PFSK-1 (cell line): ENCODE measurements around the gene COL4A2.

Experiments used
- FOXP2 ChIP-seq: optimal IDR thresholded peaks from 2 replicates; pipeline ENCODE3; 2011; ENCODE audit warnings: borderline replicate concordance, control low read depth, inconsistent platforms; ENCODE audit not compliant: insufficient read depth; ENCODE audit errors: extremely low read length, extremely low read depth
- POLR2AphosphoS5 ChIP-seq: IDR thresholded peaks from 2 replicates; pipeline ENCODE4 v1.6.1; 2012; ENCODE audit warnings: low read depth, mild to moderate bottlenecking, control low read depth, low read length, moderate library complexity
- REST ChIP-seq, 2 experiments: IDR thresholded peaks; 2 replicates each; pipeline versions ENCODE4 v1.6.1 to v1.8.0; 2011 to 2012; ENCODE audit warnings: low read depth in 2 of 2, low read length in 2 of 2, control low read depth in 1 of 2, inconsistent platforms in 1 of 2, mild to moderate bottlenecking in 1 of 2, moderate library complexity in 1 of 2; ENCODE audit not compliant: insufficient read depth in 1 of 2
- SIN3A ChIP-seq: IDR thresholded peaks from 2 replicates; pipeline ENCODE4 v1.6.1; 2012; ENCODE audit warnings: mild to moderate bottlenecking, low read length, moderate library complexity, borderline replicate concordance; ENCODE audit not compliant: insufficient read depth
- TAF1 ChIP-seq: IDR thresholded peaks from 2 replicates; pipeline ENCODE4 v1.6.1; 2012; ENCODE audit warnings: low read length, control low read depth, borderline replicate concordance; ENCODE audit not compliant: insufficient read depth

Gene COL4A2

GRCh38 chr13:110471156-110471832 lies 164.2 kb downstream of the COL4A2 start:
- TF ChIP-seq REST (IDR thresholded peaks at IDR 0.05; ENCODE audit: insufficient read depth in 1 of 2, low read depth in 2 of 2, low read length in 2 of 2), result no peak
- no peak for TF ChIP-seq SIN3A
- no peak for TF ChIP-seq POLR2AphosphoS5
- TF ChIP-seq TAF1, result no peak
- TF ChIP-seq FOXP2, result no peak

GRCh38 chr13:110471833-110472162 lies 164.7 kb downstream of the COL4A2 start:
- TF ChIP-seq REST (IDR thresholded peaks at IDR 0.05; ENCODE audit: insufficient read depth in 1 of 2, low read depth in 2 of 2, low read length in 2 of 2), result no peak
- TF ChIP-seq SIN3A, result no peak
- no peak for TF ChIP-seq POLR2AphosphoS5
- no peak for TF ChIP-seq FOXP2
- TF ChIP-seq TAF1, result no peak

GRCh38 chr13:110472904-110473563 lies 165.9 kb downstream of the COL4A2 start:
- no peak for TF ChIP-seq FOXP2
- TF ChIP-seq POLR2AphosphoS5, result no peak
- TF ChIP-seq TAF1, result no peak
- TF ChIP-seq SIN3A, result no peak
- TF ChIP-seq REST (IDR thresholded peaks at IDR 0.05; ENCODE audit: insufficient read depth in 1 of 2, low read depth in 2 of 2, low read length in 2 of 2), result no peak

- no peak for TF ChIP-seq REST (IDR thresholded peaks at IDR 0.05; ENCODE audit: insufficient read depth in 1 of 2, low read depth in 2 of 2, low read length in 2 of 2)
- no peak for TF ChIP-seq SIN3A
- no peak for TF ChIP-seq TAF1
- TF ChIP-seq POLR2AphosphoS5, result no peak
- no peak for TF ChIP-seq FOXP2
Measured at GRCh38 chr13:110474713-110475112, 167.6 kb downstream of the COL4A2 start.
